Activated CD8-positive, alpha-beta T cell treated with anti-CD3 and anti-CD28 coated beads for 36 hours (primary cell): Measurements from ENCODE around the gene LIPM. TPM values are rescaled to one million over a fixed set of nuclear protein-coding genes. Genes with fewer than 3 reads are reported as not detected.

Experiments used
- ATAC-seq: fragments of 200-7000 bp; cut with Tn5 transposase; one replicate; pipeline ENCODE4 v1.10.0; 2021; ENCODE audit warnings: mild to moderate bottlenecking, moderate library complexity
- CTCF ChIA-PET: fragments of 350-600 bp; sonication (Branson Sonifier 250); formaldehyde crosslinking; loops from one replicate; lab custom pipeline; 2021; ENCODE audit warnings: antibody characterized with exemption; lab: Charles Lee
- POLR2A ChIA-PET: fragments of 350-600 bp; sonication (Branson Sonifier 250); formaldehyde crosslinking; loops from one replicate; lab custom pipeline; 2021; ENCODE audit warnings: antibody characterized with exemption; lab: Charles Lee
- DNase-seq: peaks from one replicate; pipeline ENCODE4 v3.0.0-alpha.2; 2020
- H3K27ac Mint-ChIP-seq: one replicate; pipeline ENCODE4 v1.8.0; 2021; ENCODE audit warnings: mild to moderate bottlenecking, mixed read lengths
- H3K27me3 Mint-ChIP-seq: one replicate; pipeline ENCODE4 v1.8.0; 2021; ENCODE audit warnings: mixed read lengths
- H3K36me3 Mint-ChIP-seq: one replicate; pipeline ENCODE4 v1.8.0; 2021; ENCODE audit warnings: low read depth, mixed read lengths
- H3K4me1 Mint-ChIP-seq: one replicate; pipeline ENCODE4 v1.8.0; 2021; ENCODE audit warnings: low read depth, mixed read lengths
- H3K4me3 Mint-ChIP-seq: one replicate; pipeline ENCODE4 v1.8.0; 2021; ENCODE audit warnings: mild to moderate bottlenecking, moderate library complexity, mixed read lengths
- H3K9me3 Mint-ChIP-seq: one replicate; pipeline ENCODE4 v1.8.0; 2021; ENCODE audit warnings: mixed read lengths
- CTCF ChIP-seq: fragments of 200-600 bp; IDR thresholded peaks from one replicate; pipeline ENCODE4 v1.8.0; 2022; ENCODE audit warnings: antibody characterized with exemption, mild to moderate bottlenecking
- intact Hi-C: fragments of 100-400 bp; cut with micrococcal nuclease; formaldehyde crosslinking; loops from one replicate; pipeline ENCODE4 v1.10.0; 2022
- total RNA-seq, 2 experiments: library from RNA; stranded (reverse); gene quantifications; one replicate each; pipeline ENCODE4 v1.2.3, GENCODE V29; 2021

Gene LIPM
- total RNA-seq, 2 experiments from 2014 or later, result not detected

- H3K4me1 Mint-ChIP-seq, result peaks cover 49% of the 10 kb centered on the region
- DNase-seq, result no peak
- POLR2A ChIA-PET, result interaction anchor here (1.2 to 2.4 kb wide), 3 partner anchors 53 to 164 kb away, joined by 4 to 8 read pairs (median 5); partner anchors contain the start of genes FAS and STAMBPL1
Measured at GRCh38 chr10:88826388-88826787, 23.9 kb downstream of the LIPM start.

GRCh38 chr10:88827671-88828070 is 25.1 kb downstream of the LIPM start:
- CTCF ChIA-PET, result interaction anchor here (0.7 to 7.4 kb wide), 8 partner anchors 8 to 244 kb away, joined by 3 to 66 read pairs (median 6); partner anchors contain the start of gene RNLS
- Mint-ChIP-seq H3K4me3 (no peak overlapping the region), H3K27me3 (no peaks in the 10 kb centered on the region), H3K36me3 (peaks cover 5% of the 10 kb centered on the region), H3K9me3 (peaks cover 6% of the 10 kb centered on the region), H3K4me1 (peaks cover 56% of the 10 kb centered on the region), H3K27ac (peak overlapping the region; percentile 1)
- no peak for TF ChIP-seq CTCF
- ATAC-seq, result peak; percentile 19
- no peak for DNase-seq
- POLR2A ChIA-PET, result interaction anchor here (0.7 to 2.4 kb wide), 4 partner anchors 52 to 244 kb away, joined by 3 to 8 read pairs (median 4); partner anchors contain the start of genes FAS, RNLS and STAMBPL1
- intact Hi-C loops, result no loop called here

More at GRCh38 chr10:88826388-88826787, 23.9 kb downstream of the LIPM start:
- Mint-ChIP-seq H3K36me3 (peaks cover 5% of the 10 kb centered on the region), H3K27me3 (no peaks in the 10 kb centered on the region), H3K4me3 (no peak overlapping the region), H3K9me3 (peaks cover 6% of the 10 kb centered on the region), H3K27ac (peak overlapping the region; percentile 85)
- ATAC-seq, result peak; percentile 19
- intact Hi-C loops, result no loop called here
- no peak for TF ChIP-seq CTCF
- CTCF ChIA-PET, result interaction anchor here (0.8 to 7.4 kb wide), 9 partner anchors 9 to 243 kb away, joined by 3 to 66 read pairs (median 5); partner anchors contain the start of gene RNLS

GRCh38 chr10:88828310-88828709 is 25.8 kb downstream of the LIPM start:
- Mint-ChIP-seq H3K4me3 (no peak overlapping the region), H3K27ac (no peak overlapping the region), H3K9me3 (peaks cover 3% of the 10 kb centered on the region), H3K36me3 (peaks cover 5% of the 10 kb centered on the region), H3K4me1 (peaks cover 62% of the 10 kb centered on the region), H3K27me3 (no peaks in the 10 kb centered on the region)
- CTCF ChIA-PET, result interaction anchor here (0.7 to 2.8 kb wide), 4 partner anchors 18 to 106 kb away, joined by 5 to 10 read pairs (median 8); no protein-coding TSS in a partner anchor
- intact Hi-C loops, result no loop called here
- TF ChIP-seq CTCF, result no peak
- peak; percentile 20 for DNase-seq
- no peak for ATAC-seq
- POLR2A ChIA-PET, result interaction anchor here (1.0 to 1.2 kb wide), 2 partner anchors 52 to 245 kb away, joined by 3 read pairs; partner anchors contain the start of genes RNLS and STAMBPL1

GRCh38 chr10:88830643-88831268 is 28.2 kb downstream of the LIPM start:
- ChIA-PET POLR2A (interaction anchor here (0.7 to 1.4 kb wide), 6 partner anchors 49 to 162 kb away, joined by 3 to 5 read pairs (median 4); partner anchors contain the start of genes FAS and STAMBPL1), CTCF (interaction anchor here (0.9 to 11.9 kb wide), 10 partner anchors 9 to 156 kb away, joined by 3 to 432 read pairs (median 4); no protein-coding TSS in a partner anchor)
- Mint-ChIP-seq H3K27ac (peak overlapping the region; percentile 52), H3K27me3 (no peaks in the 10 kb centered on the region), H3K4me3 (peak overlapping the region; percentile 45), H3K9me3 (no peaks in the 10 kb centered on the region), H3K4me1 (peaks cover 61% of the 10 kb centered on the region), H3K36me3 (peaks cover 5% of the 10 kb centered on the region)
- TF ChIP-seq CTCF, result no peak
- DNase-seq (peak; percentile 27), ATAC-seq (no peak)
- intact Hi-C loops, result no loop called here
